NK-92 (cell line): Measurements from ENCODE around the gene HLA-A.

Experiments
- DNase-seq: peaks from one replicate; lab custom pipeline; 2025; ENCODE audit not compliant: unreplicated experiment; lab: John Stamatoyannopoulos, UW

HLA-A gene

DNA sequence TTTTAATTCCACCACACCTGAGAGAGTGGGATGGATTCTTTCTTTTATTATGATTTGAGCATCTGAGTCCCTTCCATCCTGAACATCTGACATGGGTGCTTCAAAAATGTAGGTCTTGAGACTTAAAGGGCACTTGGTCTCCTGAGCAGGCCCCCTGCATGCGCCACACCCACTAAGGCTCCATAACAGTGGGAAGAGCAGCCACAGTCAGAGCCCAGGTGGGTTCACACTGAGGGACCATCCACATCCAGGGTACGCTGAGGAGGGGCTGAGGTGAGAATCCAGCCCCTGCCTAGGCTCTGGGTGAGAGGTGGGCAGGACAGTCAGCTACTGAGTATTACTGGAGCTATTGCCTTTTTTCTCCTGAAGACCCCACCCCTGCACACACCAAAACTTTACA lies 42.7 kb downstream of the HLA-A start:
- DNase-seq, result no peak

DNA sequence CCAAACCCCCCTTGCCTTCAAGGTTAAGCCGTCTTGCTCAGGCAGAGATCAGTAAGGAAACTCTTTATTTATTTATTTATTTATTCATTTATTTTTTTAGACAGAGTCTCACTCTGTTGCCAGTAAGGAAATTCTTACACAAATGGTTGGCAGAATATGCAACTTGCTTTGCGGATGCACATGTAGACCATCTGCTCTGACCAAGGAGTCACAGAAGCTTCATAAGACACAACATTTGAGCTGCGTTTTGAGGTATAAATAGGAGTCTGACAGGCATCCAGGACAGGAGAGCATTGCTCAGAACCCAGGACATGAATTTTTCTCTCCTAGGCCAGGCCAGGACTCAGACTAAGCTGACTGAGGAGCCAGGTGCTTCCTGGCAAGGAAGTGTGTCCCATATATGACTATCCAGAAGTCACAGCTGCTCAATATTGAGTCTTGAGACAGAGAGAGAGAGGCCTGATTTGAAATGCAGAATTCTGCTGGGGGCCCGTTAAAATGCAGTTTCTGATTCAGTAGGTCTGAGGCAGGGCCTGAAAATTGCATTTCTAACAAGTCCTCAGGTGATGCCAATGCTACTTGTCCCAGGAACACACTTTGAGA lies 43.9 kb downstream of the HLA-A start:
- no peak for DNase-seq

DNA sequence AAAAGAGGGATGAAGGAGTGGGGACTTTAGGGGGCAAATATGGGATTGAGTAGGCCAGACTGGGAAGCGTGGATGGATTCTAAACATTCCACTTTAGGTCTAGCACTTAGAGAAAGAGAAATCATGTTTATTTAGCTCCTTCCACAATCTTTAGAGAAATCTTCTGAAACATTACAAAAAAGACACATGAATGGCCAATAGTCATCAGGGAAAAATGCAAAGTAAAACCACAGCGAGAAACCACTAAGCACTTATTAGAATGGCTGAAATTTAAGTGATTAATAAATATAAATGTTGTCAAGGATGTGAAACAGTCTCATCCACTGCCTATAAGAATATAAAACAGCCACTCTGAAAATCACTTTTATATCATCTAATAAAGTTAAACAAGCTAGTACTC lies 46.9 kb downstream of the HLA-A start:
- no peak for DNase-seq

DNA sequence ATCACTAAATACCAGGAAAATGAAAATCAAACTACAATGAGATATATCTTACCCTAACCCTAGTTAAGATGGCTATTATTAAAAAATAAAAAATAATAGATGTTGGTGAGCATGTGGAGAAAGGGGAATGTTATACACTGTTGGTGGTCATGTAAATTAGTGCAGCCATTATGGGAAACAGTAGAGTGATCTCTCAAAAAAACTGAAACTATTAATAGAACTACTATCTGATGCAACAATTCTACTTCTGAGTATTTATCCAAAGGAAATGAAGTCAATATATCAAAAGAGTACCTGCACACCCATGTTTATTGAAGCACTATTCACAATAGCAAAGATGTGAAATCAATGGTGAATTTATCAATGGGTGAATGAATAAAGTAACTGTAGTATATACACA lies 48.6 kb downstream of the HLA-A start:
- no peak for DNase-seq

DNA sequence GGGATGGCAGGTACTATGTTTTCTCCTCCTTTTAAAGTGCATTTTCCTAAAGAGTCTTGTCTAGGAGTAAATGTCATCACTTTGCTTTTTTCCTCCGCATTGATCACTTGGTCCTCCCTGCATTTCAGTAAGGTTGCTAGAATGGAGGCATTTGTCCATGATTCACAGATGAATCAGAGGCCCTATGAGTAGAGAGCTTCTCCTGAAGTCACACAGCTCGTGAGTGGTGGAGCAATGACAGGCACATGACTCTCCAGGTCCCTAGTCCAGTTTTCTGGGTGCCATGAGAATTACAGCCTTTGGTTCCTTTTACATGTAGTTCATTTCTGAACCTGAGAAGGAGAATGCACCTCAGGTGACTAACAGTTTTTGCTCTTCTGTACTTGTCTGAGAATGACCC lies 50.5 kb downstream of the HLA-A start:
- no peak for DNase-seq

DNA sequence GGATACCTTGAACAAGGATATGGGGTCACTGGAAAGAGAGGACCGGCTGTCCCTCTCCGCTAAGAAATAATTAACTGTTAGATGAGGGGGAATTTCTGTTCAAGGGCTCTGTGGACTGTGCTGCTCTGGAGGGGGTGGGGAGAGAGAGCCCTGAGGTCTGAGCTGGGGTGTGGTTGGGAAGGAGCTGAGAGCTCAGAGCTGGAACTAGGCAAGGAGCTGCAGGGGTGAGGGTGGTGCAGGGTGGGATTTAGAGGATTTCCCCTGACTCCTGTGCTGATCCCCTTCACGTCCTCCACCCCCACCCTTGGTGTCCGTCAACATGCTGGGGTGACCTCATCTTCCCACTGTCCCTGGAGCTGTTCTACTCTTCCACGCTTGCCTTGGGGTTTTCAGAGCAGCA lies 52.5 kb downstream of the HLA-A start:
- DNase-seq, result no peak

DNA sequence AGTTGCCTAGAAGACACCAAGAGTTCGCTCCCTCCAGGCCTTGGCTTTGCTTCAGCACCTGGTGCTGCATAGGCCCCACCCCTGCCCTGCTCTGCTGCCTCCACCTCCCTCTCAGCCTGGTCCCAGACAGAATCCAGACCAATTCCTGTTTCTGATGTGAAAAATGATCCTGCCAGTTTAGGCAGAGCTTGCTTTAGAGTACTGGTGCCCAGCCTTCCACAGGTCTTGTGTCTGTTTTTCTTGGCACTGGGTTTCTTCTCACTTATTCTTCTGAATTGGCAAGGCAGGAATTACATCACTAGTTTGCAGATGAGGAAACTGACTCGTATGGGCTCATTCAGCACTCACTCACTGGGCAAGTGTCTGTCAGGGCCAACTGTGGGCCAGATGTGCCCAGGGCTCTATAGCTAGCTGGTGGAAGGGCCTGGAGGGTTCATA lies 53.0 kb downstream of the HLA-A start:
- no peak for DNase-seq
